AG08396 (cell line): Measurements from ENCODE around the gene NPFF.

Experiments
- DNase-seq: peaks from one replicate; pipeline ENCODE4 v3.0.0; 2012; ENCODE audit warnings: low spot score, mixed read lengths

NPFF gene

GRCh38 chr12:53495903-53496751 lies 11.2 kb downstream of the NPFF start:
- DNase-seq, result peak; percentile 39

- DNase-seq, result no peak
Observed at GRCh38 chr12:53493610-53494391, 13.5 kb downstream of the NPFF start.

- peak; percentile 91 for DNase-seq
Observed at GRCh38 chr12:53492830-53493609, 14.3 kb downstream of the NPFF start.

- DNase-seq, result no peak
Observed at GRCh38 chr12:53492188-53492587, 15.1 kb downstream of the NPFF start.

- DNase-seq, result no peak
Observed at GRCh38 chr12:53489242-53489864, 17.9 kb downstream of the NPFF start.

GRCh38 chr12:53486736-53487487 lies 20.4 kb downstream of the NPFF start:
- no peak for DNase-seq

- DNase-seq, result no peak
Observed at GRCh38 chr12:53485955-53486735, 21.1 kb downstream of the NPFF start.

GRCh38 chr12:53484686-53485575 lies 22.4 kb downstream of the NPFF start:
- DNase-seq, result no peak

GRCh38 chr12:53483979-53484377 lies 23.3 kb downstream of the NPFF start:
- no peak for DNase-seq

GRCh38 chr12:53483225-53483978 lies 23.9 kb downstream of the NPFF start:
- no peak for DNase-seq

- no peak for DNase-seq
Observed at GRCh38 chr12:53482626-53483168, 24.6 kb downstream of the NPFF start.

GRCh38 chr12:53481939-53482586 lies 25.2 kb downstream of the NPFF start:
- DNase-seq, result no peak

- DNase-seq, result peak; percentile 72
Observed at GRCh38 chr12:53481458-53481857, 25.8 kb downstream of the NPFF start.

- DNase-seq, result no peak
Observed at GRCh38 chr12:53480491-53481442, 26.5 kb downstream of the NPFF start.

- DNase-seq, result no peak
Observed at GRCh38 chr12:53479331-53479730, 28.0 kb downstream of the NPFF start.

- no peak for DNase-seq
Observed at GRCh38 chr12:53478865-53479264, 28.4 kb downstream of the NPFF start.

- no peak for DNase-seq
Observed at GRCh38 chr12:53476769-53477209, 30.5 kb downstream of the NPFF start.
